HepG2 (cell line): ENCODE measurements around the gene KCND3. TPM values are rescaled to one million over a fixed set of nuclear protein-coding genes. Genes with fewer than 3 reads are reported as not detected.

Experiments used
- AGO2 ChIP-seq: fragments of 200-400 bp; formaldehyde crosslinking; optimal IDR thresholded peaks from 2 replicates; pipeline ENCODE3; 2017; ENCODE audit warnings: mild to moderate bottlenecking, low read depth, low read length, moderate library complexity
- HOXA3 ChIP-seq: sonication (generic); formaldehyde crosslinking; IDR thresholded peaks from 2 replicates; pipeline ENCODE4 v1.5.0; 2020; ENCODE audit warnings: missing genetic modification reagents
- KDM5A ChIP-seq: fragments of 200-600 bp; sonication (generic); IDR thresholded peaks from 2 replicates; pipeline ENCODE4 v1.7.0; 2018; ENCODE audit warnings: antibody characterized with exemption, mild to moderate bottlenecking, low read length, borderline replicate concordance
- NR2F6 ChIP-seq, 2 experiments: IDR thresholded peaks; 2 replicates each; pipeline ENCODE4 v1.6.1; 2016; ENCODE audit warnings: antibody characterized with exemption in 1 of 2, mild to moderate bottlenecking in 1 of 2
- PAXIP1 ChIP-seq: sonication (generic); formaldehyde crosslinking; conservative IDR thresholded peaks from 2 replicates; pipeline ENCODE4 v1.4.0; 2020; ENCODE audit warnings: mild to moderate bottlenecking, missing genetic modification reagents, moderate library complexity
- PRDM10 ChIP-seq: sonication (generic); formaldehyde crosslinking; IDR thresholded peaks from 2 replicates; pipeline ENCODE4 v1.4.0; 2020; ENCODE audit warnings: low read depth, missing genetic modification reagents
- THAP11 ChIP-seq: IDR thresholded peaks from 2 replicates; pipeline ENCODE4 v1.6.1; 2016; ENCODE audit warnings: missing biosample characterization, missing genetic modification reagents
- THAP7 ChIP-seq: sonication (generic); formaldehyde crosslinking; IDR thresholded peaks from 2 replicates; pipeline ENCODE4 v1.8.1; 2023; ENCODE audit warnings: mild to moderate bottlenecking, missing genetic modification reagents
- YEATS2 ChIP-seq: sonication (generic); formaldehyde crosslinking; IDR thresholded peaks from 2 replicates; pipeline ENCODE4 v1.4.0; 2020; ENCODE audit warnings: missing genetic modification reagents, borderline replicate concordance
- ZBTB21 ChIP-seq: sonication (generic); formaldehyde crosslinking; IDR thresholded peaks from 2 replicates; pipeline ENCODE4 v1.4.0; 2020; ENCODE audit warnings: missing genetic modification reagents
- ZBTB33 ChIP-seq: sonication (generic); formaldehyde crosslinking; IDR thresholded peaks from 2 replicates; pipeline ENCODE4 v1.4.0; 2020; ENCODE audit warnings: missing genetic modification reagents
- ZNF337 ChIP-seq: sonication (generic); formaldehyde crosslinking; IDR thresholded peaks from 2 replicates; pipeline ENCODE4 v1.5.1; 2020; ENCODE audit warnings: missing genetic modification reagents, low read depth, mild to moderate bottlenecking, borderline replicate concordance
- ZNF354B ChIP-seq: sonication (generic); formaldehyde crosslinking; IDR thresholded peaks from 2 replicates; pipeline ENCODE4 v1.8.0; 2022; ENCODE audit warnings: mild to moderate bottlenecking, missing genetic modification reagents
- ZNF432 ChIP-seq: sonication (generic); formaldehyde crosslinking; IDR thresholded peaks from 2 replicates; pipeline ENCODE4 v1.5.0; 2020; ENCODE audit warnings: missing genetic modification reagents, mild to moderate bottlenecking, borderline replicate concordance
- ZNF788 ChIP-seq: sonication (generic); formaldehyde crosslinking; IDR thresholded peaks from 2 replicates; pipeline ENCODE4 v1.5.0; 2020; ENCODE audit warnings: mild to moderate bottlenecking, missing genetic modification reagents, borderline replicate concordance
- polyA plus RNA-seq, 8 experiments: library from polyadenylated mRNA; depleted of rRNA in 3 of 8; stranded (reverse) in 7 of 8; unstranded in 1 of 8; fragments of >200 nt; fragmentation: Illumina TruSeq in 4 of 8; extraction: Trizol in 4 of 8; gene quantifications; 2 replicates each; pipeline versions ENCODE4 v1.2.1 to v1.2.3, GENCODE V29; 2011 to 2016; ENCODE audit warnings: low read depth in 4 of 8, missing spikeins in 1 of 8, mixed read lengths in 1 of 8; ENCODE audit not compliant: insufficient read depth in 1 of 8
- total RNA-seq, 5 experiments: library from RNA; depleted of rRNA; stranded (reverse); fragments of >200 nt; fragmentation: Illumina TruSeq; extraction: Trizol; gene quantifications; 2 replicates each; pipeline ENCODE4 v1.2.3, GENCODE V29; 2016; ENCODE audit warnings: low read depth in 1 of 5

The KCND3 gene
- total and polyA plus RNA-seq, 2 of the 13 experiments (the other 11 are each of a cell fraction or from before 2014, with no cell fraction given), result 0.04 TPM; not detected in 1

- peak; percentile 92 for TF ChIP-seq PAXIP1 (CRISPR knock-in tag)
- peak; percentile 24; the same call in 1 of the 2 replicates for TF ChIP-seq ZNF354B
- TF ChIP-seq NR2F6 (IDR thresholded peaks at IDR 0.05), result peak; percentile 94
- peak; percentile 97 for TF ChIP-seq NR2F6 (CRISPR knock-in tag; IDR thresholded peaks at IDR 0.05)
- TF ChIP-seq THAP11 (CRISPR knock-in tag), result peak; percentile 47
- no peak for TF ChIP-seq THAP7 (CRISPR knock-in tag)
- no peak for TF ChIP-seq ZBTB33 (CRISPR knock-in tag)
- peak; percentile 81 for TF ChIP-seq ZBTB21 (CRISPR knock-in tag)
- TF ChIP-seq ZNF432, result no peak
- peak; percentile 62 for TF ChIP-seq HOXA3 (CRISPR knock-in tag)
- TF ChIP-seq ZNF788 (CRISPR knock-in tag), result peak; percentile 38
- no peak; the same call in 1 of the 2 replicates for TF ChIP-seq ZNF337
- TF ChIP-seq KDM5A, result no peak
- peak; percentile 90 for TF ChIP-seq PRDM10 (CRISPR knock-in tag)
- TF ChIP-seq AGO2, result no peak
- peak; percentile 62; the same call in 1 of the 2 replicates for TF ChIP-seq YEATS2 (CRISPR knock-in tag)
Observed at GRCh38 chr1:111733183-111733991, 256.1 kb downstream of the KCND3 start (continued).
